Peyer's patch (tissue), 4 donors: ENCODE measurements around the gene PEX19. TPM values are rescaled to one million over a fixed set of nuclear protein-coding genes. Genes with fewer than 3 reads are reported as not detected.

ENCODE experiments used
- DNase-seq, 3 donors: peaks; one replicate each; pipeline ENCODE4 v3.0.0-alpha.2; 2017 to 2019
- H3K27ac ChIP-seq, 4 donors: fragments of 200-600 bp; sonication (generic); one replicate each; pipeline ENCODE4 v1.5.1; 2016 to 2019
- H3K27me3 ChIP-seq, 2 donors: fragments of 200-600 bp; sonication (generic); one replicate each; pipeline ENCODE4 v1.5.1; 2019
- H3K36me3 ChIP-seq, 3 donors: fragments of 200-600 bp; sonication (generic); one replicate each; pipeline ENCODE4 v1.5.1; 2016 to 2019
- H3K4me1 ChIP-seq, 4 donors: fragments of 200-600 bp; sonication (generic); one replicate each; pipeline ENCODE4 v1.5.1; 2016 to 2019
- H3K4me3 ChIP-seq, 4 donors: fragments of 200-600 bp; sonication (generic); 1 replicate in 3 of 4; 2 replicates in 1 of 4; pipeline ENCODE4 v1.5.1; 2016 to 2019; ENCODE audit warnings: mild to moderate bottlenecking in 1 of 4
- H3K9me3 ChIP-seq, 4 donors: fragments of 200-600 bp; sonication (generic); one replicate each; pipeline ENCODE4 v1.5.1; 2016 to 2019; ENCODE audit warnings: mild to moderate bottlenecking in 1 of 4
- CTCF ChIP-seq, 6 experiments: fragments of 450-650 bp in 4 of 6; fragments of 200-600 bp in 2 of 6; sonication (generic) in 1 of 6; IDR thresholded peaks; one replicate each; pipeline ENCODE4 v1.5.1; 2017 to 2019; ENCODE audit warnings: antibody characterized with exemption in 6 of 6, mild to moderate bottlenecking in 3 of 6, moderate library complexity in 1 of 6
- POLR2A ChIP-seq, 2 donors: fragments of 450-650 bp; IDR thresholded peaks; one replicate each; pipeline ENCODE4 v1.5.1; 2017; ENCODE audit warnings: antibody characterized with exemption in 2 of 2, mild to moderate bottlenecking in 2 of 2, moderate library complexity in 2 of 2
- total RNA-seq, 4 donors: library from RNA; depleted of rRNA; stranded (reverse); fragments of >200 nt; gene quantifications; one replicate each; pipeline ENCODE4 v1.1.0, GENCODE V29; 2016

PEX19 gene
- total RNA-seq, 4 donors from 2014 or later, result 25.4 to 45.6 (median 40.2) TPM

DNA sequence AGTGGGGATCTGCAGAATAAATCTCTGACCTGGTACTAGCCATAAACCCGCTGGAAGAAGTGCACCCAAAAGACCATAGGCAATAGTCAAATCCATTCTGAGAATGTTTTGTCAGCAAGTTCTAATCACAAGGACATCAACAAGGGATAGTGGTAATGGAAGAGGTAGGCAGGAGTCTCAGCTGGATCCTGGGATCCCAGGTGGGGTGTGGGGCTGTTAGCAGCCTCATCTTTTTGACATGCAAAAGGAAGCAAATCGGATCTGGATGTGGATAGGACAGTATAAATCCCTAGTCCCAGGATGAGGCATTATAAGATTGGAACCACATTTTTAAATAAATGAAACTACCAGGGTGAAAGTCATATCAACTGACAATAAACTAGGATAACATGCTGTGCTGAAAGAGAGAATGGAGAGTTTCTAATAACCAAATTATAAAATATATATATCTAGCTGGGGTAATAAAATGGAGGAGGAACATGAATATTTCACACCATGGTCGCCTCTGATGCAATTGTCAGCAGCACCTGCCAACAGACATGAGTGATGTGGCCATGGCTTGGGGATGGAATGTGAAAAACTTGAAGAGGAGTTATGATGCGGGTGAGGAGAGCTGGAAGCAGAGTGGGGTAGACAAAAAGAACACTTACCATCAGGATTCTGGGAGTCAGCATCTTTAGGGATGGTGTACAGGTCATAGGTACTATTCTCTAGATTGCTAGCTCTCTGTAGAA lies 23.7 kb upstream of the PEX19 start:
- no peak overlapping the region for H3K27ac ChIP-seq
- no peak for DNase-seq
- no peak for TF ChIP-seq CTCF (IDR thresholded peaks at IDR 0.05)
- TF ChIP-seq POLR2A (IDR thresholded peaks at IDR 0.05), result no peak
- no peaks in the 10 kb centered on the region for H3K27me3 ChIP-seq
- no peaks in the 10 kb centered on the region for H3K4me1 ChIP-seq
- H3K9me3 ChIP-seq, result no peaks in the 10 kb centered on the region
- peaks cover 0 to 100% (median 12%) of the 10 kb centered on the region in 3 donors for H3K36me3 ChIP-seq
- H3K4me3 ChIP-seq, result no peak overlapping the region

DNA sequence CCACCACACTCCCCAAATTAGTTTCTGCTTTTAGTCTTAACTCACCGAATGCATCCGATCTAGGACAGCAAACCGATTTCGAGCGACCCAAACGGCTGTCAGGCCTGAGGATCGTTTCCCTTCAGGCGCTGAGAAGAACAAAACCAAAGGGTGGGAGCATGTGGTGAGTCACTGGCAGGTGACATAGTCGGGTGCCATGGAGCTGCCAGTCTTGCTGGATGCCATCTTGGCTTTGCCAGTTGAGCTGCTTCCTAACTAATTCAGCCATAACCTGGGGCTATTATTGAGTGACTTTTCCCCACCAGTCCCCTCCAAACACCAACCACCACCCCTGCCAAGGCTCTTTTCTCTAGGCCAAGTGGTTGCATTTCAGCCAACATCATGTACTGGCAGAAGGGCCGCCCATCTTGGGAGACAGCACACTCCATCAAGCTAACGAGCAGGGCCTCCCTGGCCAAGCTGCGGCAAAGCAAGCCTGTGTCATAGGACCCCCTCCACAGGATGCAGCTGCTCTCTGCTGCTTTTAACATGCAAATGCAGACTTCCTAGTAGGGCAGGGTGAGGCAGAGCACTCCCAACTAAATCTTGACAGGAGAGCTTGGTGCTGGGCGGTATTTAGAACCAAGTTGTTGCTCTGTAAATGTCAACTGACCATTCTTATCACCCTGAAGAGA lies 22.3 kb upstream of the PEX19 start:
- no peak overlapping the region for H3K4me3 ChIP-seq
- no peaks in the 10 kb centered on the region for H3K4me1 ChIP-seq
- TF ChIP-seq POLR2A (IDR thresholded peaks at IDR 0.05) (no peak), CTCF (IDR thresholded peaks at IDR 0.05) (no peak)
- peak in 2 of 3 donors; percentile 64 to 74 for DNase-seq
- peak overlapping the region in 2 of 4 donors; percentile 26 to 37 for H3K27ac ChIP-seq
- H3K36me3 ChIP-seq, result peaks cover 0 to 100% (median 8%) of the 10 kb centered on the region in 3 donors
- no peaks in the 10 kb centered on the region for H3K27me3 ChIP-seq
- no peaks in the 10 kb centered on the region for H3K9me3 ChIP-seq

DNA sequence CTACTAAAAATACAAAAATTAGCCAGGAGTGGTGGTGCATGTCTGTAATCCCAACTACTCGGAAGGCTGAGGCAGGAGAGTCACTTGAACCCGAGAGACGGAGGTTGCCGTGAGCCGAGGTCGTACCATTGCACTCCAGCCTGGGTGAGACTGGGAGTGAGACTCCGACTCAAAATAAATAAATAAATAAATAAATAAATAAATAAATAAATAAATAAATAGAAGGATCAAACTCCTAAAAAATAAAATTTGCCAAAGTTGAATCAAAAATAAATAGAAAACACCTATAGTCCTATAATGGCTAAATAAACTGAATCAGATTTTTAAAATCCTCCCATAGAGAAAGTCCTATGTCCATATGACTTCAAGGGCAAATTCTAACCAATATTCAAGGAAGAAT lies 15.2 kb upstream of the PEX19 start:
- no peaks in the 10 kb centered on the region for H3K4me1 ChIP-seq
- H3K36me3 ChIP-seq, result peaks cover 0 to 97% (median 4%) of the 10 kb centered on the region in 3 donors
- no peaks in the 10 kb centered on the region for H3K9me3 ChIP-seq
- DNase-seq, result no peak
- H3K27ac ChIP-seq, result no peak overlapping the region
- TF ChIP-seq POLR2A (IDR thresholded peaks at IDR 0.05) (no peak), CTCF (IDR thresholded peaks at IDR 0.05) (no peak)
- H3K27me3 ChIP-seq, result no peaks in the 10 kb centered on the region
- no peak overlapping the region for H3K4me3 ChIP-seq

GRCh38 chr1:160296036-160296435 lies 11.1 kb upstream of the PEX19 start:
- no peaks in the 10 kb centered on the region for H3K27me3 ChIP-seq
- peaks cover 0 to 98% (median 12%) of the 10 kb centered on the region in 3 donors for H3K36me3 ChIP-seq
- H3K9me3 ChIP-seq, result no peaks in the 10 kb centered on the region
- H3K4me3 ChIP-seq, result no peak overlapping the region
- DNase-seq, result no peak
- no peak overlapping the region for H3K27ac ChIP-seq
- TF ChIP-seq CTCF (IDR thresholded peaks at IDR 0.05) (no peak), POLR2A (IDR thresholded peaks at IDR 0.05) (no peak)
- no peaks in the 10 kb centered on the region for H3K4me1 ChIP-seq

DNA sequence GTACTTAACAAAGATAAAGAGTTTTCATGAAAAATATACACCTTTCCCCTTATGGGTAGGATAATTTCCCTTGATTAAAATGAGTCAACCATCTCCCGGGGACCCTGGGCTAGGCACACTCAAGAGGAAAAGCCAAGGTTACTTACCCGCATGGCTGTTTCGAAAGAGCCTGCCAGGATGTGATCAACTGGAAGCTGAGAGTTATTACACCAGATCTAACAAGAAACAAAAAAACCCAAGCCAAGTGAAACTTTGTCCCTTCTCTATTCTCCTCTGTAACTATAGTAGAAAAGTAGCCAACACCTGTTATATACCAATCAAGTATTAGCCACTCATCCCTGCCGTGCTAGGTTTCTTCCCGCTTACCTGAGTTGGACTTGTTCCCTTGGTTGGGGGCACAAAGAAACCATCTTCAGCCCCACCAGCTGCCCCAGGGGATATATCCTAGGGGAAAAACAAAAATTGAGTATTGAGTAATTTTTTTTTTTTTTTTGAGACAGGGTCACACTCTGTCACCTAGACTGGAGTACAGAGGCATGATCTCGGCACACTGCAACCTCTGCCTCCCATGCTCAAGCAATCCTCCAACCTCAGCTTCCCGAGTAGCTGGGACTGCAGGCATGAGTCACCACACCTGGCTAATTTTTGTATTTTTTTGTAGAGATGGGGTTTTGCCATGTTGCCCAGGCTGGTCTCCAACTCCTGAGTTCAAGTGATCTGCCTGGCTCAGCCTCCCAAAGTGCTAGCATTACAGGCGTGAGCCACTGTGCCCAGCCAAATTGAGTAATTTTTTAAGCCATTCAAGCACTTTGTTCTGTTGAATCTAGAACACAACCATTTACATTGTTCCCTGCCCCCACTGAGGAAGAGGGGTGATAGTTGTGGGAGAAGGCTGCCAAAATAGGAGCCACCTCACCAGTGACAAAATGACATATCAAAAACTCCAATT lies 8.4 kb upstream of the PEX19 start:
- H3K4me3 ChIP-seq, result no peak overlapping the region
- DNase-seq, result no peak
- TF ChIP-seq CTCF (IDR thresholded peaks at IDR 0.05), result no peak
- no peak for TF ChIP-seq POLR2A (IDR thresholded peaks at IDR 0.05)
- H3K36me3 ChIP-seq, result peaks cover 0 to 96% (median 12%) of the 10 kb centered on the region in 3 donors
- no peaks in the 10 kb centered on the region for H3K9me3 ChIP-seq
- H3K4me1 ChIP-seq, result no peaks in the 10 kb centered on the region
- no peaks in the 10 kb centered on the region for H3K27me3 ChIP-seq
- no peak overlapping the region for H3K27ac ChIP-seq
